Stimulated activated CD4-positive, alpha-beta T cell treated with anti-CD3 and anti-CD28 coated beads, Interleukin-15, amount 100 ng/mL, for 1 hour (primary cell): ENCODE results near the gene SPECC1L.

Experiments
- DNase-seq, 2 donors: peaks; one replicate each; pipeline ENCODE4 v3.0.0-alpha.2; 2020; ENCODE audit warnings: low read depth in 1 of 2, low spot score in 1 of 2

The SPECC1L gene

GRCh38 chr22:24426851-24427499 is 156.3 kb downstream of the SPECC1L start:
- no peak for DNase-seq

- DNase-seq: peak; percentile 60 to 64
These were observed 157.0 kb downstream of the SPECC1L start, which contains the start of gene ADORA2A for GRCh38 chr22:24427500-24428164. Gene ADORA2A (plus strand): TSS chr22:24427599. CDS start chr22:24433405, 5,806 bp downstream.

GRCh38 chr22:24428751-24429410 is 158.2 kb downstream of the SPECC1L start:
- no peak for DNase-seq

GRCh38 chr22:24429411-24430365 is 159.1 kb downstream of the SPECC1L start:
- DNase-seq: peak in 1 of 2 donors; percentile 51

DNA sequence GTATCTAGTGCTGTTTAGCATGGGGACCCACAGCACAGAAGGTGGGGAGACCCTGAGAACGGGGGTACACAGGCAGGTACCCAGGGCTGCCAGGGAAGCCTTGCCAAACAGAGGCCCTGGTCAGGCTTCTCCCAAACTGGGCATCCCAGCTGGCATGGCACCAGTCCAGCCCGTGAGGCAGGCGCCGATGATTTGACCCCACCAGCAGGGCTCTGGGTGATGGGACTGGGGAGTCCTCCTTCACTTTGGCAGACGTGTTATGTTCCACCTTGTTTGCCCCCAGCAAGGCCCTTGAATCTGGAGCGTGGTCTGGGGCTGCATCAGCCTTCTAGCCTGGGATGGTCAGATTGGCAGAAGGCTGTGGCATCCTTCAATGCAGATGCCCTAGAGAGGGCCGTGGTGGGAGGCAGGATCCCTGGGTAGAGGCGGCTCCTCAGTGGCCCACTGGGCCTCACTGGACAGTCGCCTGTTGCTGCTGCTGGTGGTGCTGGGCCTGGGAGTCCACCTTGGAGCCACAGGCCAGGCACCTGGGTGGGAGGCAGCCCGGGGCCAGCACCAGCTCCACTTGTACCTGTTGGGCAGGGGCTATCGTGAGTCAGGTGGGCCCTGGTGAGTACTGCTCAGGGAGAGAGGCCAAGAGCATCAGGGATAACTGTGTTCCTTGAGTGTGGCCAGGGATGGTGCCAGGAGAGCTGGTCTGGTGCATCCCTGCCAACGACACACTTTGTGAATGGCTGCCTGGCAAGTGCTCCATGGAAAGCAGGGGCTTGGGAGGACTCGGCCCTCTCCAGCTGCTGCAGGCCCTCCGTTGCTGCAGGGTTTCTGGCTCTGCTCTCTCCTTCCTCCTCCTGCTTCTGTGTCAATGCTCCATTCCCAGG is 160.0 kb downstream of the SPECC1L start:
- DNase-seq: no peak

DNA sequence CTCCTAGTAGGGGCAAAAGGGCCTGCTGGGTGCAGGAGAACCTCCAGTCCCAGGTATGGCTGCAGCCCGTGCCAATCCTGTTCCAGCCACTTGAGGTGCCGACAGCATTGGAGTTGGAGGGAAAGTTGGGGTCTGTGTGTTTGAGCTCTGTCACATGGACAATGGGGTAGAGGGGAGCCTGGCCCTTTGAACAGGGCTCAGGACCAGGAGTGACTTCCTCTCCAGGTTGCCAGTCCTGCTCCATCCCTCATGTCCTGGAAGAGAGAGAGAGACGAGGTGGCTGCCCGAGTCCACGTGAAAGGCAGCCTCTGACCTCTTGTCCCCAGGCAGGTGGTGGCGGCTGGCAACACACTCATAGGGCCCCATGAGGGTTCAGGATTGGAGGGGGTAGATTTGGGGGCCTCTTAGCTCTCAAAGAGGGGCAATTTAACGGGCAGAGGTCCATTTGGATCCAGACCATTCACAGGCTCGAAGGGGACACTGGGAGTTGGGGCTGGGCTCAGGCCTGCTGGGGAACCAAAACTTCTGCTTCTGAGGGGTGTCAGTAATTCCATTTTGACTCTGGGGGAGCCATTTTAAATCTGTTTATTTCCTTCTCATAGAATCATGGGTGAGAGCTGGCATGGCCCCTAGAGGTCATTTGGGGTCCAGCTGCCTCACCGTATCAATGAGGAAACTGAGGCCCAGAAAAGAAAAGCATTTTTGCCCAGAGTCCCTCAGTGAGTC is 160.8 kb downstream of the SPECC1L start:
- DNase-seq: no peak

- DNase-seq: no peak
These were observed 161.6 kb downstream of the SPECC1L start for GRCh38 chr22:24432059-24432853.

DNA sequence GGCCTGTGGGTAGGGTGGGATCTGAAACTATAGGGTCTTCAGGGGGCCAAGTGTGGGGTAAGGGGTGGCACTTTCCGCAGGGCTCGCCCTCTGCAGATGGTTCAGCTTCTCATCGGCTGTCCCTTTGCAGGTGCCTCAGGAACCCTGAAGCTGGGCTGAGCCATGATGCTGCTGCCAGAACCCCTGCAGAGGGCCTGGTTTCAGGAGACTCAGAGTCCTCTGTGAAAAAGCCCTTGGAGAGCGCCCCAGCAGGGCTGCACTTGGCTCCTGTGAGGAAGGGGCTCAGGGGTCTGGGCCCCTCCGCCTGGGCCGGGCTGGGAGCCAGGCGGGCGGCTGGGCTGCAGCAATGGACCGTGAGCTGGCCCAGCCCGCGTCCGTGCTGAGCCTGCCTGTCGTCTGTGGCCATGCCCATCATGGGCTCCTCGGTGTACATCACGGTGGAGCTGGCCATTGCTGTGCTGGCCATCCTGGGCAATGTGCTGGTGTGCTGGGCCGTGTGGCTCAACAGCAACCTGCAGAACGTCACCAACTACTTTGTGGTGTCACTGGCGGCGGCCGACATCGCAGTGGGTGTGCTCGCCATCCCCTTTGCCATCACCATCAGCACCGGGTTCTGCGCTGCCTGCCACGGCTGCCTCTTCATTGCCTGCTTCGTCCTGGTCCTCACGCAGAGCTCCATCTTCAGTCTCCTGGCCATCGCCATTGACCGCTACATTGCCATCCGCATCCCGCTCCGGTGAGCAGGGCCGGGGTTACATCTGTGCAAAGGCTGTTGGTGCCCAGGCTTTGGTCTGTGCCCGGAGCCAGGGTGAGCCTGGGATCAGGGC is 162.6 kb downstream of the SPECC1L start:
- DNase-seq: no peak

GRCh38 chr22:24433828-24434470 is 163.3 kb downstream of the SPECC1L start:
- no peak for DNase-seq

DNA sequence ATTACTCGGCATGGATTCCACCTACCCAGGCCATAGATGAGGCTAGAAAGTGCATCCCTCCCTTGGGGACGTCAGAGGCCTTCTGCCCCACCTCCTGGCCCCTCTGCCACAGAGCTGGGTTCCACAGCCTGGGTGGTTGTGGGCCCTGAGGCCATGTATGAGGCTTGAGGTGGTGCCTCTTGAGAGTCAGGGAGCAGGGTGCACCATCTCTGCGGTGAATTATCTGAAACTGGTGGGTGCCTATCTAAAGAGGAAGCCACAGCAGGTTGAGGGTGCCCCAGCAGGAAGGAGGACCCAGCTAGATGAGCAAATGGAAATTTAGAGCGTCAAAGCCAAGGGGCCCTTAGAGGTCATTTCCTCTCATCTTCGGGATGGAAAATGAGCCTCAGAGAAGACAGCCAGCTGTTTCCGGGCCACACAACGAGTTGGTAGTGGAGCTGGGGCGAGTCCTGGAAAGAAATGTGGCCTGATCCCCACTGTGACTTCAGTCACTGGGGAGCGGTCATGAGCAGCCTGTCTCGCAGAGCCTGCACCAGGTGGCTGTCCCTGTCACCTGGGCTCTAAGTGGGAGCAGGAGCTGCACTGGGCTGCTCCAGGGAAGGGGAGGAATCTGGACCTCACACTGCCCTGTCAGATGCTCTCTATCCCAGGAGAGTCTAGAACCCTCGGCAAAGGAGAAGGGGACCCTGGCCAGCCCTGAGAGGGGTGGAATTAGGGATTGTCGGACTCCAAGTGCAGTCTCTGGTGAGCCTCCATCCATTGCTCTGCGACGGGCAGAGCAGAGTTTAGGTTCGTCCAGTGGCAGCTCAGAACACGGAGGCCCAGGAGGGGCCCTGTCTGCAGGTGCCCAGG is 164.1 kb downstream of the SPECC1L start:
- DNase-seq: peak; percentile 39 to 59

GRCh38 chr22:24435323-24435645 is 164.7 kb downstream of the SPECC1L start:
- DNase-seq: no peak

DNA sequence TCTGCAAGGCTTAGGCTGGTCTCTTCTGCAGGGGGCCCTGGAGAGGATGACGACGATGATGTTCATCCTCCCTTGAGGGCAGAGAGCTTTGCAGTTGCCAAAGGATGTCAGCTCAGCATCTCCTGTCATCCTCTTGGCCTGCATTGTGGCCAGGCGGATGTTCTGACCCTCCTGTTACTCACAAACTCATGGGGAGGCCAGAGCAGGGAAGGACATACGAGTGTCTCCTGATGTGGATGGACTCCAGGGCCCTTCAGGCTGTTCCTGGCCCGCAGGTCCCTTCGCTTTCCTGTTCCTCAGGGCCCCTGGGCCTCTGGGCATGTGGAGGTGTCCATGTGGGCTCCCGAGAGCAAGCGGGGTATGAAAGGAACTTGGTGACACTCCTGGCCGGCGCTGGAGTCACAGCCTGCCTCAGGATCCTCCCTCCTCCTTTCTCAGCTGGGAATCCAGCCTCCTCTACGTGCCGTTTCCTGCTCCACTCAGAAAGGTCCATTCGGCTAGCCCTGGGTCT is 165.3 kb downstream of the SPECC1L start:
- DNase-seq: no peak

DNA sequence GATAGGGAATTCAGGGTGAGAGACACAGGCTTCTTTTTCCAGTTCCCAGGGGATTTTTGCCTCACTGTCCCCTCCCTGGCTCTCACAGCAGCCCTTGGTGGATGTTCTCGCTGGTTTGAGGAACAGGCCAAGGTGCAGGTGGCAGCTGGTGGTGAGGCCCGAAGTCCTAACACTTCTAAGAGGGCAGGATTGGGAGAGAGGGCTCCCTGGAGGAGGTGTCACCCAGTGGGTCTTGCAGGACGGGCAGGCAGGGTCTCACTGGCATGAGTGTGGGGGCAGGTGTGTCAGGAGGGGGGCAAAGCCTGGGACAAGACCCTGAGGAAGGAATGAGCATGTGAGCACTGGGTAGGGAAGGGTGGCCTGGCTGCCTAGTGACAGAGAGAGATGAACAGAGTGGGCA is 165.9 kb downstream of the SPECC1L start:
- DNase-seq: no peak

DNA sequence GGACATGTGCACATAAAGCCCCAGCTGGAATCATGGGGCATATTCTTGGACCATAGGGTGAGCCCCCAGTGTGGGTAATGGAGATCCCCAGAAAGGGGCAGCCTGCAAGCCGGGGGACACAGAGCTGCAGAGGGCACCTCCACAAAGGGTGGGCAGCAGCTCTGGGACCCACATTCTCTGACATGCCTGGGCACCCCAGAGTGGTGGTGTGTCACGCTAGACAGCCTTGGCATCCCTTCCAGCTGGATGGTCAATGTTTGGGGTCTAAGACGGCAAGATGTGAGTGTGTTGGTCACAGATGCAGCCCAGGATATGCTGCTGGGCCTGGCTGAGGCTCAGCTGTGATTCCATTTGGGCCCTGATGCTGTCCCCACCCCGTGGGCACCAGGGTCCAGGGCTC is 166.5 kb downstream of the SPECC1L start:
- no peak for DNase-seq

GRCh38 chr22:24437741-24438328 is 167.2 kb downstream of the SPECC1L start:
- DNase-seq: no peak

DNA sequence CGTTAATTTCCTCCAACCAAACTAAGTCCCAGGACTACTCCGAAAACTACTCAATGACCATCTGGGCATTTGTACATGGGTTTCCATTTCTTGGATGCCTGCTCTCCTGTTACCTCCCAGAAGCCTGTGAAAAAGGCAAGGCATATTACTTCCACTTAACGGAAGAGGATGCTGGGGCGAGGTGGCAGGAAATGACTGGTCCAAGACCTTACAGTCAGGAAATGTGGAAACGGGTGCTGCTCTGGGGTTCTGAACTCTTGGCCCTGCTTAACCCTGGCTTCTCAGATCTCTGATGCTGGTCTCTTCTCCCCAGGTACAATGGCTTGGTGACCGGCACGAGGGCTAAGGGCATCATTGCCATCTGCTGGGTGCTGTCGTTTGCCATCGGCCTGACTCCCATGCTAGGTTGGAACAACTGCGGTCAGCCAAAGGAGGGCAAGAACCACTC is 169.7 kb downstream of the SPECC1L start:
- no peak for DNase-seq
